ENCODE results near the gene MOSPD2.
A peak's percentile ranks its signal among the peaks of the same experiment; 100 is the strongest.

MOSPD2 gene

GRCh38 chrX:14837155-14837554 is 36.1 kb upstream of the MOSPD2 start:
- no peak for DNase-seq (ENCODE audit: low read depth)
- in situ Hi-C loops (cut with HindIII; ENCODE audit: low sequenced_read_pairs): no loop called here
- no peak for TF ChIP-seq CTCF (IDR thresholded peaks at IDR 0.05; ENCODE audit: low read depth, low read length, missing control alignments)

GRCh38 chrX:14843666-14844065 is 29.6 kb upstream of the MOSPD2 start:
- no peak for TF ChIP-seq CTCF (IDR thresholded peaks at IDR 0.05; ENCODE audit: low read depth, low read length, missing control alignments)
- in situ Hi-C loops (cut with HindIII; ENCODE audit: low sequenced_read_pairs): no loop called here
- no peak for DNase-seq (ENCODE audit: low read depth)
- H3K4me3 ChIP-seq (ENCODE audit: low read depth, low read length): no peak overlapping the region

More at GRCh38 chrX:14837155-14837554, 36.1 kb upstream of the MOSPD2 start:
- H3K4me3 ChIP-seq (ENCODE audit: low read depth, low read length): no peak overlapping the region

- in situ Hi-C loops (cut with HindIII; ENCODE audit: low sequenced_read_pairs): no loop called here
- H3K4me3 ChIP-seq (ENCODE audit: low read depth, low read length): no peak overlapping the region
- no peak for DNase-seq (ENCODE audit: low read depth)
- no peak for TF ChIP-seq CTCF (IDR thresholded peaks at IDR 0.05; ENCODE audit: low read depth, low read length, missing control alignments)
Measured at GRCh38 chrX:14851526-14851925, 21.7 kb upstream of the MOSPD2 start.

GRCh38 chrX:14864631-14865030 is 8.6 kb upstream of the MOSPD2 start:
- in situ Hi-C loops (cut with HindIII; ENCODE audit: low sequenced_read_pairs): no loop called here
- TF ChIP-seq CTCF (IDR thresholded peaks at IDR 0.05; ENCODE audit: low read depth, low read length, missing control alignments): no peak
- DNase-seq (ENCODE audit: low read depth): no peak
- no peak overlapping the region for H3K4me3 ChIP-seq (ENCODE audit: low read depth, low read length)

- H3K4me3 ChIP-seq (ENCODE audit: low read depth, low read length): no peak overlapping the region
- no peak for DNase-seq (ENCODE audit: low read depth)
- TF ChIP-seq CTCF (IDR thresholded peaks at IDR 0.05; ENCODE audit: low read depth, low read length, missing control alignments): no peak
- in situ Hi-C loops (cut with HindIII; ENCODE audit: low sequenced_read_pairs): no loop called here
Measured at GRCh38 chrX:14865201-14865600, 8.0 kb upstream of the MOSPD2 start.

- in situ Hi-C loops (cut with HindIII; ENCODE audit: low sequenced_read_pairs): no loop called here
- no peak overlapping the region for H3K4me3 ChIP-seq (ENCODE audit: low read depth, low read length)
- no peak for TF ChIP-seq CTCF (IDR thresholded peaks at IDR 0.05; ENCODE audit: low read depth, low read length, missing control alignments)
- no peak for DNase-seq (ENCODE audit: low read depth)
Measured at GRCh38 chrX:14871767-14872166, 1.5 kb upstream of the MOSPD2 start.

- in situ Hi-C loops (cut with HindIII; ENCODE audit: low sequenced_read_pairs): no loop called here
- no peak for DNase-seq (ENCODE audit: low read depth)
- H3K4me3 ChIP-seq (ENCODE audit: low read depth, low read length): peak overlapping the region; percentile 65
- TF ChIP-seq CTCF (IDR thresholded peaks at IDR 0.05; ENCODE audit: low read depth, low read length, missing control alignments): no peak
Measured at GRCh38 chrX:14872355-14872754, 866 bp upstream of the MOSPD2 start.
